Measurements from ENCODE around the gene RIPPLY3. TPM values are rescaled to one million over a fixed set of nuclear protein-coding genes. Genes with fewer than 3 reads are reported as not detected.

The RIPPLY3 gene
- total and polyA plus RNA-seq, 2 of the 13 experiments (the other 11 are each of a cell fraction or from before 2014, with no cell fraction given): 0.09 to 2.9 TPM

GRCh38 chr21:37009740-37010341 lies 3.3 kb downstream of the RIPPLY3 start (continued):
- TF ChIP-seq KLF6 (CRISPR knock-in tag; IDR thresholded peaks at IDR 0.05) (peak; percentile 42; the same call in 1 of the 2 replicates), ZNF343 (CRISPR knock-in tag; IDR thresholded peaks at IDR 0.05) (no peak), SIX4 (CRISPR knock-in tag; IDR thresholded peaks at IDR 0.05) (no peak), MXD3 (CRISPR knock-in tag; IDR thresholded peaks at IDR 0.05) (no peak), NFYB (CRISPR knock-in tag; IDR thresholded peaks at IDR 0.05) (peak; percentile 36; the same call in 1 of the 2 replicates), ZNF660 (CRISPR knock-in tag; IDR thresholded peaks at IDR 0.05; ENCODE audit: borderline replicate concordance, low read depth) (no peak), PHF20 (CRISPR knock-in tag; IDR thresholded peaks at IDR 0.05) (no peak), E2F5 (CRISPR knock-in tag; conservative IDR thresholded peaks at IDR 0.05) (no peak), TERF1 (CRISPR knock-in tag; IDR thresholded peaks at IDR 0.05) (no peak), SMAD9 (CRISPR knock-in tag; IDR thresholded peaks at IDR 0.05) (no peak), HNF1A (IDR thresholded peaks at IDR 0.05; ENCODE audit: low read depth) (no peak; the same call in 1 of the 2 replicates), HNF1A (CRISPR knock-in tag; IDR thresholded peaks at IDR 0.05; ENCODE audit: borderline replicate concordance) (peak; percentile 44; the same call in 1 of the 2 replicates), MLX (CRISPR knock-in tag; IDR thresholded peaks at IDR 0.05) (no peak), ZNF597 (CRISPR knock-in tag; IDR thresholded peaks at IDR 0.05) (no peak), KDM3A (CRISPR knock-in tag; IDR thresholded peaks at IDR 0.05; ENCODE audit: low read depth) (peak; percentile 51; the same call in 1 of the 2 replicates), TRAFD1 (CRISPR knock-in tag; IDR thresholded peaks at IDR 0.05; ENCODE audit: borderline replicate concordance) (no peak), ZMYM3 (CRISPR knock-in tag; IDR thresholded peaks at IDR 0.05) (peak; percentile 79), ARHGAP35 (CRISPR knock-in tag; IDR thresholded peaks at IDR 0.05; ENCODE audit: borderline replicate concordance) (no peak), NFIC (IDR thresholded peaks at IDR 0.05; ENCODE audit: low read length) (no peak)

Measured in HepG2 (cell line).